ENCODE results near the gene SLC32A1. TPM values are rescaled to one million over a fixed set of nuclear protein-coding genes. Genes with fewer than 3 reads are reported as not detected.

SLC32A1 gene
- total and polyA plus RNA-seq, 7 donors, result not detected

GRCh38 chr20:38706509-38706908 lies 17.8 kb upstream of the SLC32A1 start:
- no peaks in the 10 kb centered on the region for H3K36me3 ChIP-seq (ENCODE audit: insufficient read depth in 1 of 2, low read depth in 1 of 2)
- intact Hi-C loops (cut with DNase I), result no loop called here
- DNase-seq (no peak), ATAC-seq (no peak)
- H3K9me3 ChIP-seq, result no peaks in the 10 kb centered on the region
- whole genome bisulfite sequencing, 3 donors, result 5 to 10% (median 7%) methylated on average over 7 of the region's 7 CpGs
- H3K4me1 ChIP-seq, result no peaks in the 10 kb centered on the region
- no peak for TF ChIP-seq CTCF (IDR thresholded peaks at IDR 0.05)
- H3K27ac ChIP-seq, result no peak overlapping the region
- H3K27me3 ChIP-seq (ENCODE audit: insufficient read depth in 3 of 3, low read length in 2 of 3), result peaks cover 0 to 52% (median 8%) of the 10 kb centered on the region in 3 donors
- H3K4me3 ChIP-seq, result no peak overlapping the region

- Histone ChIP-seq H3K36me3 (ENCODE audit: insufficient read depth in 1 of 2, low read depth in 1 of 2) (no peaks in the 10 kb centered on the region), H3K27ac (no peak overlapping the region), H3K27me3 (ENCODE audit: insufficient read depth in 3 of 3, low read length in 2 of 3) (peaks cover 0 to 57% (median 1%) of the 10 kb centered on the region in 3 donors), H3K9me3 (no peaks in the 10 kb centered on the region), H3K4me1 (no peaks in the 10 kb centered on the region), H3K4me3 (no peak overlapping the region)
- no peak for TF ChIP-seq CTCF (IDR thresholded peaks at IDR 0.05)
- intact Hi-C loops (cut with DNase I), result no loop called here
- ATAC-seq, result no peak
- 15 to 18% (median 15%) methylated on average over 6 of the region's 6 CpGs for WGBS, 3 donors
- no peak for DNase-seq
Measured at GRCh38 chr20:38714308-38714707, 10.0 kb upstream of the SLC32A1 start.

GRCh38 chr20:38715646-38716045 lies 8.6 kb upstream of the SLC32A1 start:
- Histone ChIP-seq H3K4me3 (no peak overlapping the region), H3K27ac (no peak overlapping the region), H3K36me3 (ENCODE audit: insufficient read depth in 1 of 2, low read depth in 1 of 2) (no peaks in the 10 kb centered on the region), H3K27me3 (ENCODE audit: insufficient read depth in 3 of 3, low read length in 2 of 3) (peaks cover 0 to 70% (median 11%) of the 10 kb centered on the region in 3 donors), H3K4me1 (no peaks in the 10 kb centered on the region), H3K9me3 (no peaks in the 10 kb centered on the region)
- intact Hi-C loops (cut with DNase I), result no loop called here
- ATAC-seq, result no peak
- no peak for TF ChIP-seq CTCF (IDR thresholded peaks at IDR 0.05)
- DNase-seq, result no peak
- 10 to 14% (median 13%) methylated on average over 10 of the region's 10 CpGs for WGBS, 3 donors

GRCh38 chr20:38722683-38723016 lies 1.6 kb upstream of the SLC32A1 start:
- ATAC-seq, result no peak
- H3K27me3 ChIP-seq (ENCODE audit: insufficient read depth in 3 of 3, low read length in 2 of 3), result peaks cover 3 to 99% (median 59%) of the 10 kb centered on the region in 3 donors
- WGBS, 3 donors, result 0 to 2% (median 1%) methylated on average over 6 to 7 of the region's 7 CpGs

More at GRCh38 chr20:38722683-38723016, 1.6 kb upstream of the SLC32A1 start:
- Histone ChIP-seq H3K36me3 (ENCODE audit: insufficient read depth in 1 of 2, low read depth in 1 of 2) (no peaks in the 10 kb centered on the region), H3K27ac (no peak overlapping the region), H3K4me1 (no peaks in the 10 kb centered on the region), H3K9me3 (no peaks in the 10 kb centered on the region), H3K4me3 (no peak overlapping the region)
- intact Hi-C loops (cut with DNase I), result no loop called here
- DNase-seq, result no peak
- TF ChIP-seq CTCF (IDR thresholded peaks at IDR 0.05), result no peak

All from psoas muscle (tissue), 8 donors.